Calu3 (cell line): ENCODE data around the gene COA6. TPM values are rescaled to one million over a fixed set of nuclear protein-coding genes. Genes with fewer than 3 reads are reported as not detected.

ENCODE experiments used
- BruUV-seq: library from RNA; stranded (reverse); fragments of 400-500 nt; replicated peaks from 2 replicates; lab custom pipeline; 2021; lab: Mats Ljungman, UMichigan
- CTCF ChIA-PET: fragments of 300-600 bp; sonication (Branson Sonifier 250); formaldehyde crosslinking; loops from one replicate; lab custom pipeline; 2022; ENCODE audit warnings: antibody characterized with exemption; lab: Charles Lee
- DNase-seq: peaks from one replicate; pipeline ENCODE4 v3.0.0; 2022
- H3K27ac Mint-ChIP-seq: one replicate; pipeline ENCODE4 v1.8.0; 2022; ENCODE audit warnings: mixed read lengths; ENCODE audit not compliant: unreplicated experiment
- H3K27me3 Mint-ChIP-seq: one replicate; pipeline ENCODE4 v1.8.0; 2022; ENCODE audit warnings: mixed read lengths; ENCODE audit not compliant: unreplicated experiment
- H3K36me3 Mint-ChIP-seq: one replicate; pipeline ENCODE4 v1.8.0; 2022; ENCODE audit warnings: mild to moderate bottlenecking, moderate library complexity, mixed read lengths; ENCODE audit not compliant: insufficient read depth, unreplicated experiment
- H3K4me1 Mint-ChIP-seq: one replicate; pipeline ENCODE4 v1.8.0; 2022; ENCODE audit warnings: mild to moderate bottlenecking, low read depth, mixed read lengths; ENCODE audit not compliant: unreplicated experiment
- H3K4me3 Mint-ChIP-seq: one replicate; pipeline ENCODE4 v1.8.0; 2022; ENCODE audit warnings: mild to moderate bottlenecking, low read depth, moderate library complexity, mixed read lengths; ENCODE audit not compliant: unreplicated experiment
- H3K9me3 Mint-ChIP-seq: one replicate; pipeline ENCODE4 v1.8.0; 2022; ENCODE audit warnings: low read depth, mixed read lengths; ENCODE audit not compliant: unreplicated experiment
- intact Hi-C: fragments of 100-400 bp; cut with micrococcal nuclease; formaldehyde crosslinking; loops from one replicate; pipeline ENCODE4 v1.10.0; 2022; ENCODE audit not compliant: unreplicated experiment
- total RNA-seq: library from RNA; stranded (reverse); gene quantifications from 2 replicates; pipeline ENCODE4 v1.2.3, GENCODE V29; 2022
- TF ChIP-seq, protein P1 (sequence below): fragments of 200-600 bp; IDR thresholded peaks from one replicate; pipeline ENCODE4 v1.8.0; 2022; ENCODE audit warnings: antibody characterized with exemption; ENCODE audit not compliant: unreplicated experiment

The COA6 gene
- total RNA-seq, 1 experiment from 2014 or later, result 46.4 TPM

- no peak overlapping the region for H3K4me3 Mint-ChIP-seq
- peaks cover 7% of the 10 kb centered on the region for H3K36me3 Mint-ChIP-seq
Measured at GRCh38 chr1:234388094-234388493, 14.8 kb downstream of the COA6 start.

DNA sequence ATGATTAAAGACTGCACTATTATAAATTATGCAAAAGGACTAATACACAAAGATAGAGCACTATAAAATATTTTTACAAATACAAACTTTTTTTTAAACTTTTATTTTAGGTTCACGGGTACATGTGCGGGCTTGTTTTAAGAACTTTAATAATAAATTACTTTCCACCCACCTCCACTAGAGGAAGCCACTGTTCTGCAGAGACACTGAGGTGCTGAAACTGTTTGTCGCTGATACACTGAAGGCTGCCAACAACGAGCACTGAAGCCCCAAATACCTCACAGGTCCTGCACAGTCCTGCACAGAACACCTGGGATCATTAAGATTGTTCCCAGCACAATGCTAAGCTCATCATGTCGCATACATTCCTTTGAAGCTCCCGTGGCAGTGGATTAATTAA, 19.9 kb downstream of the COA6 start:
- no peak for DNase-seq
- Mint-ChIP-seq H3K27ac (no peak overlapping the region), H3K4me1 (no peaks in the 10 kb centered on the region), H3K36me3 (peaks cover 5% of the 10 kb centered on the region), H3K9me3 (no peaks in the 10 kb centered on the region), H3K27me3 (no peaks in the 10 kb centered on the region), H3K4me3 (no peak overlapping the region)
- intact Hi-C loops, result no loop called here
- no TSS peak for BruUV-seq
- CTCF ChIA-PET, result no interaction called here
- TF ChIP-seq, protein P1, sequence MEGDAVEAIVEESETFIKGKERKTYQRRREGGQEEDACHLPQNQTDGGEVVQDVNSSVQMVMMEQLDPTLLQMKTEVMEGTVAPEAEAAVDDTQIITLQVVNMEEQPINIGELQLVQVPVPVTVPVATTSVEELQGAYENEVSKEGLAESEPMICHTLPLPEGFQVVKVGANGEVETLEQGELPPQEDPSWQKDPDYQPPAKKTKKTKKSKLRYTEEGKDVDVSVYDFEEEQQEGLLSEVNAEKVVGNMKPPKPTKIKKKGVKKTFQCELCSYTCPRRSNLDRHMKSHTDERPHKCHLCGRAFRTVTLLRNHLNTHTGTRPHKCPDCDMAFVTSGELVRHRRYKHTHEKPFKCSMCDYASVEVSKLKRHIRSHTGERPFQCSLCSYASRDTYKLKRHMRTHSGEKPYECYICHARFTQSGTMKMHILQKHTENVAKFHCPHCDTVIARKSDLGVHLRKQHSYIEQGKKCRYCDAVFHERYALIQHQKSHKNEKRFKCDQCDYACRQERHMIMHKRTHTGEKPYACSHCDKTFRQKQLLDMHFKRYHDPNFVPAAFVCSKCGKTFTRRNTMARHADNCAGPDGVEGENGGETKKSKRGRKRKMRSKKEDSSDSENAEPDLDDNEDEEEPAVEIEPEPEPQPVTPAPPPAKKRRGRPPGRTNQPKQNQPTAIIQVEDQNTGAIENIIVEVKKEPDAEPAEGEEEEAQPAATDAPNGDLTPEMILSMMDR, result no peak

More at GRCh38 chr1:234388094-234388493, 14.8 kb downstream of the COA6 start:
- H3K9me3 Mint-ChIP-seq, result no peaks in the 10 kb centered on the region
- intact Hi-C loops, result no loop called here
- H3K27me3 Mint-ChIP-seq, result no peaks in the 10 kb centered on the region
- CTCF ChIA-PET, result no interaction called here
- DNase-seq, result no peak
- H3K4me1 Mint-ChIP-seq, result no peaks in the 10 kb centered on the region
- TF ChIP-seq, protein P1, result no peak
- H3K27ac Mint-ChIP-seq, result no peak overlapping the region
- BruUV-seq, result no TSS peak

DNA sequence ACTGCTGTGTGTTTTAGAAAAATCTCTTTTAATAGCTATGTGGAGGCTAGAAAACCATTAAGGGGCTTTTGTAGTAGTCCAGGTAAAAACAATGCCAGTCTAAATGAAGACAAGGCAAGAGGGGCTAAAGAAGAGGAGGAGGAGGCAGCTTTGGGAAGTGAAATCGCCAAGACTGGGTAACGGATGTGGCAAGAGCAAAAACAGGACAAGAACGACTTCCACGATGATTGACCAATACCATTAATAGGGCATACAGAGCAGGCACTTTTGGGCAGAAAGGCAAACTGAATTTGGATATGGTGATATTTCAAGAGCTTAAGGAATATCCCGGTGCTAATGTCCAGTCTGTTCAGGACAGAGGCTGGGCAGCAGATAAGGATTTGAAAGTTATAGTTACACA, 22.0 kb downstream of the COA6 start:
- Mint-ChIP-seq H3K9me3 (no peaks in the 10 kb centered on the region), H3K27ac (no peak overlapping the region), H3K4me1 (no peaks in the 10 kb centered on the region), H3K4me3 (no peak overlapping the region), H3K36me3 (peaks cover 5% of the 10 kb centered on the region), H3K27me3 (no peaks in the 10 kb centered on the region)
- intact Hi-C loops, result no loop called here
- DNase-seq, result no peak
- CTCF ChIA-PET, result interaction anchor here (0.6 kb wide), 1 partner anchor 9 kb away, joined by 4 read pairs; no protein-coding TSS in a partner anchor
- BruUV-seq, result no TSS peak
- TF ChIP-seq, protein P1, result no peak

- no peaks in the 10 kb centered on the region for H3K4me1 Mint-ChIP-seq
- H3K9me3 Mint-ChIP-seq, result no peaks in the 10 kb centered on the region
- no peak for DNase-seq
- H3K4me3 Mint-ChIP-seq, result no peak overlapping the region
- intact Hi-C loops, result no loop called here
- H3K36me3 Mint-ChIP-seq, result peaks cover 5% of the 10 kb centered on the region
- H3K27me3 Mint-ChIP-seq, result no peaks in the 10 kb centered on the region
- no peak overlapping the region for H3K27ac Mint-ChIP-seq
- TF ChIP-seq, protein P1, result no peak
- CTCF ChIA-PET, result no interaction called here
- BruUV-seq, result no TSS peak
Measured at GRCh38 chr1:234396092-234396491, 22.8 kb downstream of the COA6 start.
